T-helper 1 cell treated with Interleukin-12 subunit alpha and Interleukin-12 subunit beta and Interleukin-4 antibody, amounts not matched to agents 30 ng/mL and 1 ng/mL, for 36 hours (primary cell): ENCODE data around the gene DCTD. TPM values are rescaled to one million over a fixed set of nuclear protein-coding genes. Genes with fewer than 3 reads are reported as not detected.
"Not testable (repeated sequence)": the region's sequence is repeated elsewhere in the genome, so short reads cannot be mapped to it uniquely, and the experiment has no call there.

ENCODE experiments used
- intact Hi-C: fragments of 100-400 bp; cut with micrococcal nuclease; formaldehyde crosslinking; loops from one replicate; pipeline ENCODE4 v1.15.1; 2024
- total RNA-seq: library from RNA; stranded (reverse); gene quantifications from 2 replicates; pipeline ENCODE4 v1.2.3, GENCODE V29; 2022

DCTD gene
- total RNA-seq, 1 donor from 2014 or later, result 76.6 TPM

DNA sequence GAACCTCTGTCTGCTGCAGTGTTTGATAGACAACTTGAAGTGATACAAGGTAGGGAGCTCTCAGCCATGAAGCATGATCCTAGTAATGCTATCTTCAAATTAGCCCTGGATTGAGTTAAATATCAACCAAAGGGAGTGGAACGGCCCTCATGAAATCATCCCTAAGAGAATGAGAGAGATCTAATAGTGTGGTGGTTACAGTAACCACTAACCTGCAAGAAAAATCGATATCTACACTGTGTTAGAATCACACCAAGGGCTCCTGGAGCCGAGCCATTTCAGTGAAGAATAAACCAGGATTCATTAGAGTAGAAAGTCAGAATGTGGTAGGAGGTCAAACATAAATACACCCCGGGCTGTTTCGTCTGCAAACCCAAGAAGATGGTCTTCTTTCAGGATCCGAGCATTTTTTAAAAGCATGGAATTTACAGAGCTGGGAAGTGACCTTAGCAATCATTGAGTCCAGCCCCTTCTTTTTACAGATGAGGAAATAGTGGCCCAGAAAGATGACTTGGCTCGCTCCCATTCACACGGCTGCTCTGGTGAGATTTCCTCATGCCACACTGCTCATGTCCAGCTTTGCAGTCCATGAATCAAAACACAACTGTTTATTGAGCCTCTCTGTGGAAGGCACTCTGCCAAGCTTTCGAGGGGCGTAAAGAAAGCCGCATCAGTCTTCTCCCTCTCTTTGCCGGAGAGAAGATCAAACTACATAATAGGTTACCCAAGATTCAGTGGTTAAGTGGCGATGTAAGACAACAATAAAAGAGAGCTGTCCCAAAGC is 5.5 kb upstream of the DCTD start:
- intact Hi-C loops, result no loop called here

GRCh38 chr4:182921608-182922007 is 4.4 kb upstream of the DCTD start:
- intact Hi-C loops, result no loop called here

- intact Hi-C loops, result no loop called here
These were observed 3.5 kb upstream of the DCTD start for GRCh38 chr4:182920676-182921075.

DNA sequence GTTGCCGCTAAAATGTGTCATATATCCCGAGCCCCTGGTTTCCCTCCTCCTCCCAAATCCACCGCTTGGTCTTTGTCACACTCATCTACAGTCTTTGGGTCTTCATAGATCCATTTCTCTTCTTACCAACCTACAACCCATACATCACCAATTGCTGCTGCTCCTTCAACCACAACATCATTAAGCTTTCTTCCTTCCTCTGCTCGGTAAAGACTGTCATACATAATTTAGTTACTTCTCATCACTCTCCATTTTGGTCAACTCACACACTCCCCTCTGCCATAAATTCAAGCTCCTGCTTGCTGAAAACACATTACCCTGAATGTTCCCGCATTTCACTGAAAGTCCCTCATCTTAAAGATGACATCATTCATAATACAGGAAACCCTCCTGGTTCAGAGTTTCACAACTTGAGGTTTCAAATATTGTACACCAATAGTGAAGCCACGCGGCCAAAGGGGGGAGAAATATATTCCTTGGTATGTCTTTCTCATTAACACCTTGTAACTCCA is 1.7 kb upstream of the DCTD start:
- intact Hi-C loops, result loop anchor here (1.0 to 5.0 kb wide), 9 partner anchors 19 to 1908 kb away; partner anchors contain the start of genes ACSL1 and CDKN2AIP

GRCh38 chr4:182918044-182918607 is 940 bp upstream of the DCTD start:
- intact Hi-C loops, result loop anchor here (1.0 to 5.0 kb wide), 9 partner anchors 20 to 1909 kb away; partner anchors contain the start of genes ACSL1 and CDKN2AIP

GRCh38 chr4:182916483-182917181 is 554 bp downstream of the DCTD start:
- intact Hi-C loops, result loop anchor here (1.0 to 5.0 kb wide), 6 partner anchors 9 to 1911 kb away; partner anchors contain the start of genes ACSL1, RWDD4 and TRAPPC11

GRCh38 chr4:182914357-182914756 is 2.8 kb downstream of the DCTD start:
- intact Hi-C loops, result no loop called here

DNA sequence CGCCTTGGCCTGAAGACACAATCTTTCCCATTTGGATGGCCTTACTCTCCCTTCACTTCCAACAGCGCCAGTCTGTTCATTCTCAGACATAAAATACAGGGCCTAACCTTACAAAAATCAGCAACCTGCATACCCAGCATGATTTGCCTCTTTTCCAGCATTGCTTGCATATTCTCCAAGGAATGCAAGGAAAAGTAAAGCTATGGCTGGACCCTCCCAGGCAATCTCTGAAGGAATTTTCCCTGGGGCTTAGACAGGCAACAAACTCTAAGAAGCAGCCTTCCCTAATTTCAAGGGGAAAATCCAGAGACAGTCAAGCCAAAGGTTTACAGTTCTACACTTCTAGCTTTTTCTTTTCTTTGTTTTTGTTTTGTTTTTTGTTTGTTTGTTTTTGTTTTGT is 3.6 kb downstream of the DCTD start:
- intact Hi-C loops, result no loop called here

DNA sequence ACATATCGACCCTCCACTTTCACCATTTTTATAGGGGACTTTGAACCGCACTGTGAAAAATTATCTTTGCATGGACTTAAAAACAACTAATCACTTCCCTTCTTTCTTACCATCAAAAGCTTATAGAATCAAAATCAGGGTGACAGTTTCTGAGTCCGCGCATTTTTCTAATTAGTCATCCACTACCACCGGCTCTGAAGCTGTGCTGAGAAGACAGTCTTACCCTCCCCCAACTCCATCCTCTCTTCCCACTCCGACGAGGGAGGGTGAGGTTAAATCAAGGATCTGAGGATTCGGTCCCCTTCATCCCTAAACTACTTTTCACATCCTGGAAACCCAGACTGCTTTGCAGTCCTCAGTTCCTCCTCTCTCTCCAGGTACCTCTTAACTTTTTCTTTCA is 4.2 kb downstream of the DCTD start:
- intact Hi-C loops, result no loop called here

GRCh38 chr4:182908124-182908523 is 9.1 kb downstream of the DCTD start:
- intact Hi-C loops, result no loop called here

- intact Hi-C loops, result no loop called here
These were observed 9.8 kb downstream of the DCTD start for GRCh38 chr4:182907396-182907795.

- intact Hi-C loops, result no loop called here
These were observed 10.4 kb downstream of the DCTD start for GRCh38 chr4:182906786-182907185.

- intact Hi-C loops, result no loop called here
These were observed 12.1 kb downstream of the DCTD start for GRCh38 chr4:182905038-182905437.

DNA sequence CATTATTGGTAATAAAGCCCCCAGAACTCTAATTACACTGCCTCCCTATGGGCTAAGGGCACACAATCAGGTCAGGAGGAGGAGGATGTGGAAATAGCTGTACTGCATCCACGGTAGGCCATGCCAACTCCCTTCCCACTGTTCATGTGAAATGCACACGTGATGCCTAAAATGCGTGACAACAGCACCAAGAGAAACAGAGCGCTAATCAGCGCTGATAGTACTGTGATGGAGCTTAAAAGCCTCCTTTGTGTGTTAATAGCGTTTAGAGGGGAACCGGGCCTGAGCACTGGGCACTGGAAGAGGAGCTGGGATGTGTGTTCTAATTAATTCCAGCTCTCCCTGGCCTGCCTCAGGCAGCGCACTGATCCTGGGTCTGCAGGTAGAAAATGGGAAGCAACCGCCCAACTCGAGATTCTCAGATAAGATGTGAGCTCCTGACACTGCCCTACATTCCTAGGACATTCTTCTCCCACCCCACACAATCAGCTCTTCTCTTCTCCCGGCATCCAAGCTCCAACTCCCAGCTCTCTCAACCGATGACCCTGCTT is 12.9 kb downstream of the DCTD start:
- intact Hi-C loops, result no loop called here

- intact Hi-C loops, result no loop called here
These were observed 14.2 kb downstream of the DCTD start for GRCh38 chr4:182903013-182903412.

- intact Hi-C loops, result no loop called here
These were observed 15.8 kb downstream of the DCTD start for GRCh38 chr4:182901337-182901736.

- intact Hi-C loops, result not testable (repeated sequence)
These were observed 17.2 kb downstream of the DCTD start for GRCh38 chr4:182900021-182900420.

DNA sequence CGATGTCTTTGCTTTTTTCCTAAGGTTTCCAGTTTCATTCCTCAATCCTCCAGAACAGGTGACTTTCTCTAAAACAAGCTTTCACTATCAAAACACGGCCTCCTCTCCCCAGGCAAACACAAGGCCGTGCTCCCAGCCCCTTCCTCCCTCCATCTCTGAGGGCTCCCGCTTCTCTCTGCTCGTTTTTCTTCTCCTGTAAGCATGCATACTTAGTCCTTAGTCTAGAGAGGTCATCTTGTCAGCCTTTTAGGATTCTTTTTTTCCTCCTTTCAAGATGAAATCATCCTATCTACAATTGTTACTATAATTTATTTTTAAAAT is 18.7 kb downstream of the DCTD start:
- intact Hi-C loops, result no loop called here

GRCh38 chr4:182897601-182898478 is 19.3 kb downstream of the DCTD start:
- intact Hi-C loops, result no loop called here

GRCh38 chr4:182896421-182896820 is 20.8 kb downstream of the DCTD start:
- intact Hi-C loops, result no loop called here

GRCh38 chr4:182895791-182896292 is 21.3 kb downstream of the DCTD start:
- intact Hi-C loops, result no loop called here
